Measurements from ENCODE around the gene ACBD3. TPM values are rescaled to one million over a fixed set of nuclear protein-coding genes. Genes with fewer than 3 reads are reported as not detected.
A peak's percentile ranks its signal among the peaks of the same experiment; 100 is the strongest.

Gene ACBD3
- total RNA-seq, 1 donor from 2014 or later, result 48.0 TPM

DNA sequence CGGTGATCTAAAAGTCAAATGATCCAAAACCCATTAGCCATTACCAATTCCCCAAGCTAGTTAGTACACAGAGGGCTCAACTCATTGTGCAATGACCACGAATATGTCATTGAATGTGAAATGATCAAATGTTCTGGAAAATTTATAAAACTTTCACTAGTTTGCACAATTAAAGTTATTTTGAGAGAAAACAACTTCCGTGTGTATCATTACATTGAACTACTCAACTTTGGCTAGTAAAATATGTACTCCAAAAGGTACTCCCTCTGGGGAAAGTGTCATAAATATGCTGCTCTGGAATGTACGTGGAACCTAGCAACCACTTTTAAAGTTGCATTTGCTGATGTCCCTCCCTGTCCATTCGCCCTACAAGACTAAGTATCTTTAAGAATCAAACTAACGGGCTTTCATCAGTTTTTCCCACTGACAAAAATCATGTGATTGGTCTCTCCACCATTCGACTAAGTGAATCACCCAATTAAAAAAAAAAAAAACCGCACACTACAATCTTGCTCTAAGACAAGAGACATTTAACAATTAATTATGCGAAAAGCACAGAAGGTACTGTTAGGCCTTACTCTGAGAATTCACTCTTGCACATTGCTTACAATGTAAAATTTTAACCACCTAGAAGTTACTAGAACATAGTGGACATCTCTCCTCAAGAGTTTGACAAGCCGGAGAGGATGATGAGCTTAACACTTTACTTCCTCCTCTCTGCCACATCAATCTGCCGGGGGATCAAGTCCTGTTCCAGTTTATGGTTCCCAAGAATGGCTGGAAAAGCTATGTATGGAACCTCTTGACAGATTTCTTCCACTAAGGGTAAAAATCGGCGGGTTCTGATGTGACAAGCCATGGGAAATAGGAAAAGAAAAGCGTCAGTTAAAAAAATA lies 1.2 kb downstream of the ACBD3 start:
- no peak for DNase-seq (ENCODE audit: extremely low spot score, unreplicated experiment)
- peak overlapping the region; percentile 94 for H3K27ac Mint-ChIP-seq (ENCODE audit: unreplicated experiment)

DNA sequence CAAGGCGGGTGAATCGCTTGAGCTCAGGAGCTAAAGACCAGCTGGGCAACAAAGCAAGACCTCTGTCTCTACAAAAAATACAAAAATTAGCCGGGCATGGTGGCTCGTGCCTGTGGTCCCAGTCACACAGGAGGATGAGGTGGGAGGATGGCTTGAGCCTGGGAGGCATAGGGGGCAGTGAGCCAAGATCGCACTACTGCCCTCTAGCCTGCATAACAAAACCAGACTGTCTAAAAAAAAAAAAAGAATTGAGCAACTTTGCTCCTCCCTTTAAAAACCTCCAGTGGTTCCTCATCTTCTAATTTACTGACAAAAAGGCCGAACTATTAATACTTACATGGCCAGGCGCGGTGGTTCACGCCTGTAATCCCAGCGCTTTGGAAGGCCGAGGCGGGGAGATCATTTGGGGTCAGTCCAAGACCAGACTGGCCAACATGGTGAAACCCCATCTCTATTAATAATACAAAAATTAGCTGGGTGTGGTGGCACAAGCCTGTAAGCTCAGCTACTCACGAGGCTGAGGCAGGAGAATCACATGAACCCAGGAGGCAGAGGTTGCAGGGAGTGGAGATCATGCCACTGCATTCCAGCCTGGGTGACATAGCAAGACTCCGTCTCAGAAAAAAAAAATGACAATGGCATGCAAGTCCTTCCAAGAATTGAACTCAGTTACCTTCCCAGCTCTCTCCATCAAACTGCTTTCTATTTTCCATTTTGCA lies 4.4 kb downstream of the ACBD3 start:
- H3K4me1 Mint-ChIP-seq (ENCODE audit: unreplicated experiment), result peaks cover 53% of the 10 kb centered on the region
- no peaks in the 10 kb centered on the region for H3K9me3 Mint-ChIP-seq (ENCODE audit: unreplicated experiment)
- H3K27ac Mint-ChIP-seq (ENCODE audit: unreplicated experiment), result peak overlapping the region; percentile 63
- TF ChIP-seq, protein P1, sequence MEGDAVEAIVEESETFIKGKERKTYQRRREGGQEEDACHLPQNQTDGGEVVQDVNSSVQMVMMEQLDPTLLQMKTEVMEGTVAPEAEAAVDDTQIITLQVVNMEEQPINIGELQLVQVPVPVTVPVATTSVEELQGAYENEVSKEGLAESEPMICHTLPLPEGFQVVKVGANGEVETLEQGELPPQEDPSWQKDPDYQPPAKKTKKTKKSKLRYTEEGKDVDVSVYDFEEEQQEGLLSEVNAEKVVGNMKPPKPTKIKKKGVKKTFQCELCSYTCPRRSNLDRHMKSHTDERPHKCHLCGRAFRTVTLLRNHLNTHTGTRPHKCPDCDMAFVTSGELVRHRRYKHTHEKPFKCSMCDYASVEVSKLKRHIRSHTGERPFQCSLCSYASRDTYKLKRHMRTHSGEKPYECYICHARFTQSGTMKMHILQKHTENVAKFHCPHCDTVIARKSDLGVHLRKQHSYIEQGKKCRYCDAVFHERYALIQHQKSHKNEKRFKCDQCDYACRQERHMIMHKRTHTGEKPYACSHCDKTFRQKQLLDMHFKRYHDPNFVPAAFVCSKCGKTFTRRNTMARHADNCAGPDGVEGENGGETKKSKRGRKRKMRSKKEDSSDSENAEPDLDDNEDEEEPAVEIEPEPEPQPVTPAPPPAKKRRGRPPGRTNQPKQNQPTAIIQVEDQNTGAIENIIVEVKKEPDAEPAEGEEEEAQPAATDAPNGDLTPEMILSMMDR (IDR thresholded peaks at IDR 0.05), result peak; percentile 46
- no peak for DNase-seq (ENCODE audit: extremely low spot score, unreplicated experiment)
- peak overlapping the region; percentile 30 for H3K4me3 Mint-ChIP-seq (ENCODE audit: unreplicated experiment)
- H3K27me3 Mint-ChIP-seq (ENCODE audit: unreplicated experiment), result no peaks in the 10 kb centered on the region
- peaks cover 26% of the 10 kb centered on the region for H3K36me3 Mint-ChIP-seq (ENCODE audit: unreplicated experiment)

More for the DNA sequence above, 1.2 kb downstream of the ACBD3 start:
- Mint-ChIP-seq H3K4me3 (ENCODE audit: unreplicated experiment) (peak overlapping the region; percentile 93), H3K36me3 (ENCODE audit: unreplicated experiment) (peaks cover 16% of the 10 kb centered on the region), H3K27me3 (ENCODE audit: unreplicated experiment) (no peaks in the 10 kb centered on the region), H3K9me3 (ENCODE audit: unreplicated experiment) (no peaks in the 10 kb centered on the region), H3K4me1 (ENCODE audit: unreplicated experiment) (peaks cover 47% of the 10 kb centered on the region)
- TF ChIP-seq, protein P1 (IDR thresholded peaks at IDR 0.05), result no peak

DNA sequence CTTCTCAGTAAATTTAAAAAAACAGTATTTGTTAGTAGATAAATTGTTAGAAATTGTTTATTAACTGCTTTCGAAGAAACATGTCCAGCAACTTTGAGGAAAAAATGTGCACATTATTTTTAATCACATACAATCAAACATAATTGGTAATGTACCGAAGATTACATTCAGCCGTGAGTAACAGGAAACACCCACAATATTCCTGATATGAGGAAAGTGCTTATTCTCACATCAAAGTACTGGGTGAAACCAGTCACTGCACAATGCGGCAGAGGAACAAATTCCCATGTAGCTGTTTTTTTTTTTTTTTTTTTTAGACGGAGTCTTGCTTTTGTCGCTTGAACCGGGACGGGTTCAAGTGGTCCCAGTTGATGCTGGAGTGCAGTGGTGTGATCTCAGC lies 9.7 kb downstream of the ACBD3 start:
- Mint-ChIP-seq H3K36me3 (ENCODE audit: unreplicated experiment) (peaks cover 19% of the 10 kb centered on the region), H3K27me3 (ENCODE audit: unreplicated experiment) (no peaks in the 10 kb centered on the region), H3K4me3 (ENCODE audit: unreplicated experiment) (no peak overlapping the region), H3K9me3 (ENCODE audit: unreplicated experiment) (no peaks in the 10 kb centered on the region), H3K27ac (ENCODE audit: unreplicated experiment) (no peak overlapping the region), H3K4me1 (ENCODE audit: unreplicated experiment) (peaks cover 24% of the 10 kb centered on the region)
- TF ChIP-seq, protein P1 (IDR thresholded peaks at IDR 0.05), result no peak
- no peak for DNase-seq (ENCODE audit: extremely low spot score, unreplicated experiment)

DNA sequence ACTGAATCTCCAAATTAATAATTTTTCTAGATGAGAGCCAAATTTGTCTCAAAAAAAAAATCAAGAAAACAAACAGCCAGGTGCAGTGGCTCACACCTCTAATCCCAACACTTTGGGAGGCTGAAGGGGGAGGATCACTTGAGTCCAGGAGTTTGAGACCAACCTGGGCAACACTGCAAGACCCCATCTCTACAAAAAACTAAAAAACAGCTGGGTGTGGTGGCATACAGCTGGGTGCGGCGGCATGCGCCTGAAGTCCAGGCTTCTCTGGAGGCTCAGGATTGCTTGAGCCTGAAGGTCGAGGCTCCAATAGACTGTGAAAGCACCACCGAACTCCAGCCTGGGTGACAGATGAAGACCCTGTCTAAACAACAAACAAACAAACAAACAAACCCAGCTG lies 14.0 kb downstream of the ACBD3 start:
- no peak overlapping the region for H3K27ac Mint-ChIP-seq (ENCODE audit: unreplicated experiment)
- no peak overlapping the region for H3K4me3 Mint-ChIP-seq (ENCODE audit: unreplicated experiment)
- peaks cover 8% of the 10 kb centered on the region for H3K36me3 Mint-ChIP-seq (ENCODE audit: unreplicated experiment)
- no peaks in the 10 kb centered on the region for H3K9me3 Mint-ChIP-seq (ENCODE audit: unreplicated experiment)
- no peaks in the 10 kb centered on the region for H3K27me3 Mint-ChIP-seq (ENCODE audit: unreplicated experiment)
- peak; percentile 59 for DNase-seq (ENCODE audit: extremely low spot score, unreplicated experiment)
- peaks cover 12% of the 10 kb centered on the region for H3K4me1 Mint-ChIP-seq (ENCODE audit: unreplicated experiment)
- TF ChIP-seq, protein P1 (IDR thresholded peaks at IDR 0.05), result no peak

DNA sequence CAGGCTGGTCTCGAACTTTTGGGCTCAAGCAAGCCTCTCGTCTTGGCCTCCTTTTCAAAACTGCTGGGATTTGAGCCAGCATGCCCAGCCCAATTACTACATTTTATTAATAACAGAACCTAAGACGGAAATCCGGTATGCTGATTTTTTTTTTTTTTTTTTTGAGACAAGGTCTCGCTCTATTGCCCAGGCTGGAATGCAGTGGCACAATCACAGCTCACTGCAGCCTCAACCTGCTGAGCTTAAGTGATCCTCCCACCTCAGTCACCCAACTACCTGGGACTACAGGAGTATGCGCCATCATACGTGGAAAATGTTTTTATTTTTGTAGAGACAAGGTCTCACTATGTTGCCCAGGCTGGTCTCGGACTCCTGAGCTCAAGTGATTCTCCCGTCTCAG lies 20.2 kb downstream of the ACBD3 start:
- Mint-ChIP-seq H3K4me3 (ENCODE audit: unreplicated experiment) (no peak overlapping the region), H3K27ac (ENCODE audit: unreplicated experiment) (no peak overlapping the region), H3K27me3 (ENCODE audit: unreplicated experiment) (no peaks in the 10 kb centered on the region), H3K4me1 (ENCODE audit: unreplicated experiment) (peaks cover 2% of the 10 kb centered on the region), H3K36me3 (ENCODE audit: unreplicated experiment) (peaks cover 29% of the 10 kb centered on the region), H3K9me3 (ENCODE audit: unreplicated experiment) (no peaks in the 10 kb centered on the region)
- TF ChIP-seq, protein P1 (IDR thresholded peaks at IDR 0.05), result no peak
- no peak for DNase-seq (ENCODE audit: extremely low spot score, unreplicated experiment)

All from osteocyte (in vitro differentiated cells).